ENCODE results near the gene CPPED1. TPM values are rescaled to one million over a fixed set of nuclear protein-coding genes. Genes with fewer than 3 reads are reported as not detected.

Gene CPPED1
- total RNA-seq, 4 donors from 2014 or later: 4.1 to 17.3 (median 12.7) TPM

- Histone ChIP-seq H3K36me3 (no peaks in the 10 kb centered on the region), H3K27ac (no peak overlapping the region), H3K4me3 (no peak overlapping the region), H3K9me3 (no peaks in the 10 kb centered on the region), H3K4me1 (no peaks in the 10 kb centered on the region), H3K27me3 (no peaks in the 10 kb centered on the region)
- intact Hi-C loops (cut with DNase I; ENCODE audit: low total_unique reads) (no loop called here), in situ Hi-C loops (cut with MboI; ENCODE audit: low pct_ligation_motif_present in 1 of 4, low pct_unique_long_range_greater_than_20kb in 1 of 4, low sequenced_read_pairs in 3 of 4) (no loop called here)
- DNase-seq: no peak
- TF ChIP-seq EP300 (IDR thresholded peaks at IDR 0.05; ENCODE audit: low read depth): no peak
- TF ChIP-seq CTCF (IDR thresholded peaks at IDR 0.05): no peak
- TF ChIP-seq POLR2A (IDR thresholded peaks at IDR 0.05): no peak
- no peak for TF ChIP-seq POLR2AphosphoS5 (IDR thresholded peaks at IDR 0.05)
- 80 to 89% methylated on average over 2 of the region's 2 CpGs for WGBS, 2 donors (ENCODE audit: low coverage in 1 of 2)
Measured at GRCh38 chr16:12649356-12649755, 154.3 kb downstream of the CPPED1 start.

GRCh38 chr16:12646490-12647274, 157.0 kb downstream of the CPPED1 start:
- no peak overlapping the region for H3K4me3 ChIP-seq
- intact Hi-C loops (cut with DNase I; ENCODE audit: low total_unique reads): no loop called here
- DNase-seq: no peak
- in situ Hi-C loops (cut with MboI; ENCODE audit: low pct_ligation_motif_present in 1 of 4, low pct_unique_long_range_greater_than_20kb in 1 of 4, low sequenced_read_pairs in 3 of 4): no loop called here
- 37 to 46% methylated on average over 5 to 10 of the region's 10 CpGs for WGBS, 2 donors (ENCODE audit: low coverage in 1 of 2)
- H3K9me3 ChIP-seq: no peaks in the 10 kb centered on the region
- H3K27me3 ChIP-seq: no peaks in the 10 kb centered on the region
- no peak overlapping the region for H3K27ac ChIP-seq
- no peaks in the 10 kb centered on the region for H3K36me3 ChIP-seq
- TF ChIP-seq POLR2A (IDR thresholded peaks at IDR 0.05): no peak
- TF ChIP-seq EP300 (IDR thresholded peaks at IDR 0.05; ENCODE audit: low read depth): no peak
- no peak for TF ChIP-seq POLR2AphosphoS5 (IDR thresholded peaks at IDR 0.05)
- TF ChIP-seq CTCF (IDR thresholded peaks at IDR 0.05): no peak
- no peaks in the 10 kb centered on the region for H3K4me1 ChIP-seq

GRCh38 chr16:12646098-12646489, 157.6 kb downstream of the CPPED1 start:
- 20 to 63% methylated on average over 1 to 4 of the region's 4 CpGs for WGBS, 2 donors (ENCODE audit: low coverage in 1 of 2)
- H3K27me3 ChIP-seq: no peaks in the 10 kb centered on the region
- no peaks in the 10 kb centered on the region for H3K4me1 ChIP-seq
- H3K36me3 ChIP-seq: no peaks in the 10 kb centered on the region
- in situ Hi-C loops (cut with MboI; ENCODE audit: low pct_ligation_motif_present in 1 of 4, low pct_unique_long_range_greater_than_20kb in 1 of 4, low sequenced_read_pairs in 3 of 4) (no loop called here), intact Hi-C loops (cut with DNase I; ENCODE audit: low total_unique reads) (no loop called here)
- no peak overlapping the region for H3K4me3 ChIP-seq
- TF ChIP-seq POLR2AphosphoS5 (IDR thresholded peaks at IDR 0.05): no peak
- no peak for TF ChIP-seq POLR2A (IDR thresholded peaks at IDR 0.05)
- TF ChIP-seq EP300 (IDR thresholded peaks at IDR 0.05; ENCODE audit: low read depth): no peak
- TF ChIP-seq CTCF (IDR thresholded peaks at IDR 0.05): no peak
- no peaks in the 10 kb centered on the region for H3K9me3 ChIP-seq
- no peak for DNase-seq
- no peak overlapping the region for H3K27ac ChIP-seq

- TF ChIP-seq POLR2AphosphoS5 (IDR thresholded peaks at IDR 0.05) (no peak), EP300 (IDR thresholded peaks at IDR 0.05; ENCODE audit: low read depth) (no peak), CTCF (IDR thresholded peaks at IDR 0.05) (no peak), POLR2A (IDR thresholded peaks at IDR 0.05) (no peak)
- no peak overlapping the region for H3K4me3 ChIP-seq
- in situ Hi-C loops (cut with MboI; ENCODE audit: low pct_ligation_motif_present in 1 of 4, low pct_unique_long_range_greater_than_20kb in 1 of 4, low sequenced_read_pairs in 3 of 4): no loop called here
- no peaks in the 10 kb centered on the region for H3K9me3 ChIP-seq
- DNase-seq: no peak
- 80 to 89% methylated on average over 2 to 8 of the region's 8 CpGs for WGBS, 2 donors (ENCODE audit: low coverage in 1 of 2)
- no peak overlapping the region for H3K27ac ChIP-seq
- intact Hi-C loops (cut with DNase I; ENCODE audit: low total_unique reads): no loop called here
- H3K36me3 ChIP-seq: no peaks in the 10 kb centered on the region
- H3K4me1 ChIP-seq: no peaks in the 10 kb centered on the region
- H3K27me3 ChIP-seq: no peaks in the 10 kb centered on the region
Measured at GRCh38 chr16:12643034-12643455, 160.6 kb downstream of the CPPED1 start.

Measured in transverse colon (tissue), 4 donors.